VCaP (cell line): Measurements from ENCODE around the gene MITF.
"Not testable (repeated sequence)": the region's sequence is repeated elsewhere in the genome, so short reads cannot be mapped to it uniquely, and the experiment has no call there.

Experiments
- H3K27ac ChIP-seq: fragments of 450-650 bp; 2 replicates; pipeline ENCODE4 v1.5.1; 2017
- TF ChIP-seq, protein P1 (sequence below): fragments of 450-650 bp; conservative IDR thresholded peaks from 2 replicates; pipeline ENCODE4 v1.5.1; 2017; ENCODE audit warnings: mild to moderate bottlenecking, moderate library complexity

The MITF gene

GRCh38 chr3:69915726-69916125 is 176.5 kb downstream of the MITF start:
- H3K27ac ChIP-seq: no peak overlapping the region
- TF ChIP-seq, protein P1, sequence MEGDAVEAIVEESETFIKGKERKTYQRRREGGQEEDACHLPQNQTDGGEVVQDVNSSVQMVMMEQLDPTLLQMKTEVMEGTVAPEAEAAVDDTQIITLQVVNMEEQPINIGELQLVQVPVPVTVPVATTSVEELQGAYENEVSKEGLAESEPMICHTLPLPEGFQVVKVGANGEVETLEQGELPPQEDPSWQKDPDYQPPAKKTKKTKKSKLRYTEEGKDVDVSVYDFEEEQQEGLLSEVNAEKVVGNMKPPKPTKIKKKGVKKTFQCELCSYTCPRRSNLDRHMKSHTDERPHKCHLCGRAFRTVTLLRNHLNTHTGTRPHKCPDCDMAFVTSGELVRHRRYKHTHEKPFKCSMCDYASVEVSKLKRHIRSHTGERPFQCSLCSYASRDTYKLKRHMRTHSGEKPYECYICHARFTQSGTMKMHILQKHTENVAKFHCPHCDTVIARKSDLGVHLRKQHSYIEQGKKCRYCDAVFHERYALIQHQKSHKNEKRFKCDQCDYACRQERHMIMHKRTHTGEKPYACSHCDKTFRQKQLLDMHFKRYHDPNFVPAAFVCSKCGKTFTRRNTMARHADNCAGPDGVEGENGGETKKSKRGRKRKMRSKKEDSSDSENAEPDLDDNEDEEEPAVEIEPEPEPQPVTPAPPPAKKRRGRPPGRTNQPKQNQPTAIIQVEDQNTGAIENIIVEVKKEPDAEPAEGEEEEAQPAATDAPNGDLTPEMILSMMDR: no peak

- not testable (repeated sequence) for H3K27ac ChIP-seq
- TF ChIP-seq, protein P1: peak; percentile 87
These were observed 180.7 kb downstream of the MITF start for GRCh38 chr3:69920009-69920408.

DNA sequence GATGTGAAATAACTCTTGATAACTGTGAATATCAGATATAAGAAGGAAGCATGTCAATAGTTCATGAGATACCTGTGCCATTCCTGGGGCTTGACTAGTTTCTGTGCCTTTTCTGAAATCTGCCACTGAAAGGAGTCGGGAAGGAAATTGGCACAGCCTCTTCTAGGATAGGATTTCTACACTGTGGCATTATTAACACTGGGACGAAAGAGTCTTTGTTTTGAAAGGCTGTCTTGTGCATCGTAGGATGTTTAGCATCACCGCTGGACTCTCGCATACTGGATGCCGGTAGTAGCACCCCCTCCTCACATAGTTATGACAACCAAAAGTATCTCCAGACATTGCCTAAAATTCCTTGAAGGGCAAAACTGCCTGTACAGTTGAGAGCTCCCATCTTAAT is 182.4 kb downstream of the MITF start:
- TF ChIP-seq, protein P1: no peak

DNA sequence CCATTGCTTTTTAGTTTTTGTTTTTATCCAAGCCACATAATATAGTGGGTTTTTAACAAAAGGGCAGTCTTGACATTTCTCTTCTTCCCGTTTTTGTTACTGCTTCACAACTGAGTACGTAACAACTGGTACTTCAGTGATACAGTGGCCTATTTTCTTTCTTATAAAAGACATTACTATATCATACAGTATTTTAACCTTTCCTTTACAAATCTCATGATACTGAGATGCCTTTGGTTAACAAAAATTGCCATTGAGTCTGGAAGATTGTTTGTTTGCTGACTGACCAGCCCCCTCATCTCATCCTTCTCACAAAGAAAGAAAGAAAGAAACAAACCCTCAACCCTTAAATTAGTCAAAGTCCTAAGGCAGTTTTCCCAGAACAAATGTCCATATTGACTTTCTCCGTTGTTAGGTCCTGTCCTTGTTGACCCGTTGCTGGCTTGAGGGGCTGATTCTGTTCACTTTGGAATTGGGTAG is 183.3 kb downstream of the MITF start:
- TF ChIP-seq, protein P1: no peak
- H3K27ac ChIP-seq: no peak overlapping the region

More for the DNA sequence above, 182.4 kb downstream of the MITF start:
- no peak overlapping the region for H3K27ac ChIP-seq

GRCh38 chr3:69925506-69925905 is 186.2 kb downstream of the MITF start:
- TF ChIP-seq, protein P1: no peak
- no peak overlapping the region for H3K27ac ChIP-seq

GRCh38 chr3:69926385-69926784 is 187.1 kb downstream of the MITF start:
- no peak overlapping the region for H3K27ac ChIP-seq
- TF ChIP-seq, protein P1: no peak

DNA sequence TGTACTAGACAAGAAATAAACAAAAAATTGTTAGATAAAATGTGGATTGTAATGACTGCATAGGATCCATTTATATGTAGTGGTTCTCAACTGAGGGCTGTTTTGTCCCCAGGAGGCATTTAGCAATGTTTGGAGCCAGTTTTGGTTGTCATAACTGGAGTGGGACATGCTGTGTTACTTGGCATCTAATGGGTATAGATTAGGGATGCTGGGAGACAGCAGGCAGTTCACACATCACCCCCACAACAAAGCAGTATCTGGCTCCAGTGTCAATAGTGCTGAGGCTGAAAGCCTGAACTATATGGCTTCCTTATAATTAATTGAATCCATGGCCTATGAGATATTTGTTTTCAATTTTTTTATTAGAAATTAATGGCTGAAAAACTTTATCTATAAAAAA is 188.3 kb downstream of the MITF start:
- no peak overlapping the region for H3K27ac ChIP-seq
- TF ChIP-seq, protein P1: no peak
